NB4 (cell line): ENCODE measurements around the gene C5orf63.
"Not testable (repeated sequence)": the region's sequence is repeated elsewhere in the genome, so short reads cannot be mapped to it uniquely, and the experiment has no call there.

Source experiments
- MAX ChIP-seq: IDR thresholded peaks from 2 replicates; pipeline ENCODE4 v1.6.1; 2011; ENCODE audit warnings: low read depth, low read length
- POLR2A ChIP-seq: IDR thresholded peaks from 2 replicates; pipeline ENCODE4 v1.6.1; 2011; ENCODE audit warnings: mild to moderate bottlenecking; ENCODE audit not compliant: insufficient read length; ENCODE audit errors: extremely low read depth
- TF ChIP-seq, protein P1 (sequence below): IDR thresholded peaks from one replicate; pipeline ENCODE4 v1.5.1; 2012; ENCODE audit warnings: low read depth, low read length

DNA sequence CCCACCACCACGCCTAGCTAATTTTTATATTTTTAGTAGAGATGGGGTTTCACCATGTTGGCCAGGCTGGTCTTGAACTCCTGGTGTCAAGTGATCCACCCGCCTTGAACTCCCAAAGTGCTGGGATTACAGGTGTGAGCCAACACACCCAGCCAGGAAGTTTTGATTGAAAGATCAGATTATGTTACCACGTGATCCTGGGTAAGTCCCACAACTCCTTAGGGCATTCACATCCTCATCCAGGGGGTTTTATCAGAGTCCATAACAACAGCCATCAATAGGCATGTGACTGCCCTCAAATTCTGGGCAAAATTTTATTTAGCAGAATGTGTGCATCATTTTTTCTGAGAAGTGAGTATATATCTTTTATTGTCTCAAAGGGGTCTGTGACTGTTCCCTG is 68.0 kb downstream of the C5orf63 start:
- TF ChIP-seq, protein P1, sequence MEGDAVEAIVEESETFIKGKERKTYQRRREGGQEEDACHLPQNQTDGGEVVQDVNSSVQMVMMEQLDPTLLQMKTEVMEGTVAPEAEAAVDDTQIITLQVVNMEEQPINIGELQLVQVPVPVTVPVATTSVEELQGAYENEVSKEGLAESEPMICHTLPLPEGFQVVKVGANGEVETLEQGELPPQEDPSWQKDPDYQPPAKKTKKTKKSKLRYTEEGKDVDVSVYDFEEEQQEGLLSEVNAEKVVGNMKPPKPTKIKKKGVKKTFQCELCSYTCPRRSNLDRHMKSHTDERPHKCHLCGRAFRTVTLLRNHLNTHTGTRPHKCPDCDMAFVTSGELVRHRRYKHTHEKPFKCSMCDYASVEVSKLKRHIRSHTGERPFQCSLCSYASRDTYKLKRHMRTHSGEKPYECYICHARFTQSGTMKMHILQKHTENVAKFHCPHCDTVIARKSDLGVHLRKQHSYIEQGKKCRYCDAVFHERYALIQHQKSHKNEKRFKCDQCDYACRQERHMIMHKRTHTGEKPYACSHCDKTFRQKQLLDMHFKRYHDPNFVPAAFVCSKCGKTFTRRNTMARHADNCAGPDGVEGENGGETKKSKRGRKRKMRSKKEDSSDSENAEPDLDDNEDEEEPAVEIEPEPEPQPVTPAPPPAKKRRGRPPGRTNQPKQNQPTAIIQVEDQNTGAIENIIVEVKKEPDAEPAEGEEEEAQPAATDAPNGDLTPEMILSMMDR = not testable (repeated sequence)
- not testable (repeated sequence) for TF ChIP-seq MAX, POLR2A
